ENCODE data around the gene TFAM.
"Not testable (repeated sequence)": the region's sequence is repeated elsewhere in the genome, so short reads cannot be mapped to it uniquely, and the experiment has no call there.

The TFAM gene

GRCh38 chr10:58404001-58404400 lies 18.8 kb downstream of the TFAM start:
- Histone ChIP-seq H3K4me1 (ENCODE audit: control insufficient read depth, insufficient read depth, low read length) (no peaks in the 10 kb centered on the region), H3K9ac (ENCODE audit: low read length) (no peak overlapping the region), H3K27ac (ENCODE audit: low read depth, low read length) (no peak overlapping the region), H3K27me3 (ENCODE audit: control insufficient read depth, insufficient read depth, low read length) (no peaks in the 10 kb centered on the region), H3K9me3 (ENCODE audit: control insufficient read depth, insufficient read depth, low read depth, low read length) (no peaks in the 10 kb centered on the region), H3K4me3 (ENCODE audit: low read depth, low read length) (no peak overlapping the region), H3K36me3 (ENCODE audit: control insufficient read depth, insufficient read depth, low read length) (peaks cover 3% of the 10 kb centered on the region; the same call in 1 of the 2 replicates)

GRCh38 chr10:58409956-58410610 lies 24.9 kb downstream of the TFAM start:
- Histone ChIP-seq H3K27me3 (ENCODE audit: control insufficient read depth, insufficient read depth, low read length) (no peaks in the 10 kb centered on the region), H3K4me3 (ENCODE audit: low read depth, low read length) (no peak overlapping the region), H3K4me1 (ENCODE audit: control insufficient read depth, insufficient read depth, low read length) (peaks cover 5% of the 10 kb centered on the region), H3K9me3 (ENCODE audit: control insufficient read depth, insufficient read depth, low read depth, low read length) (no peaks in the 10 kb centered on the region), H3K36me3 (ENCODE audit: control insufficient read depth, insufficient read depth, low read length) (no peaks in the 10 kb centered on the region), H3K9ac (ENCODE audit: low read length) (no peak overlapping the region), H3K27ac (ENCODE audit: low read depth, low read length) (no peak overlapping the region)

GRCh38 chr10:58412502-58412961 lies 27.3 kb downstream of the TFAM start:
- Histone ChIP-seq H3K36me3 (ENCODE audit: control insufficient read depth, insufficient read depth, low read length) (no peaks in the 10 kb centered on the region), H3K9me3 (ENCODE audit: control insufficient read depth, insufficient read depth, low read depth, low read length) (no peaks in the 10 kb centered on the region), H3K9ac (ENCODE audit: low read length) (no peak overlapping the region), H3K4me1 (ENCODE audit: control insufficient read depth, insufficient read depth, low read length) (peaks cover 7% of the 10 kb centered on the region), H3K27ac (ENCODE audit: low read depth, low read length) (no peak overlapping the region), H3K27me3 (ENCODE audit: control insufficient read depth, insufficient read depth, low read length) (no peaks in the 10 kb centered on the region), H3K4me3 (ENCODE audit: low read depth, low read length) (no peak overlapping the region)

- H3K36me3 ChIP-seq (ENCODE audit: control insufficient read depth, insufficient read depth, low read length): no peaks in the 10 kb centered on the region
- H3K4me1 ChIP-seq (ENCODE audit: control insufficient read depth, insufficient read depth, low read length): peaks cover 7% of the 10 kb centered on the region
- H3K9me3 ChIP-seq (ENCODE audit: control insufficient read depth, insufficient read depth, low read depth, low read length): no peaks in the 10 kb centered on the region
- no peaks in the 10 kb centered on the region for H3K27me3 ChIP-seq (ENCODE audit: control insufficient read depth, insufficient read depth, low read length)
- H3K27ac ChIP-seq (ENCODE audit: low read depth, low read length): no peak overlapping the region
- no peak overlapping the region for H3K4me3 ChIP-seq (ENCODE audit: low read depth, low read length)
- H3K9ac ChIP-seq (ENCODE audit: low read length): no peak overlapping the region
Measured at GRCh38 chr10:58414270-58415041, 29.2 kb downstream of the TFAM start.

GRCh38 chr10:58415757-58416156 lies 30.5 kb downstream of the TFAM start:
- Histone ChIP-seq H3K36me3 (ENCODE audit: control insufficient read depth, insufficient read depth, low read length) (no peaks in the 10 kb centered on the region), H3K27ac (ENCODE audit: low read depth, low read length) (no peak overlapping the region), H3K27me3 (ENCODE audit: control insufficient read depth, insufficient read depth, low read length) (no peaks in the 10 kb centered on the region), H3K9me3 (ENCODE audit: control insufficient read depth, insufficient read depth, low read depth, low read length) (no peaks in the 10 kb centered on the region), H3K9ac (ENCODE audit: low read length) (no peak overlapping the region), H3K4me3 (ENCODE audit: low read depth, low read length) (no peak overlapping the region), H3K4me1 (ENCODE audit: control insufficient read depth, insufficient read depth, low read length) (peaks cover 7% of the 10 kb centered on the region)

- not testable (repeated sequence) for H3K27ac ChIP-seq (ENCODE audit: low read depth, low read length); H3K27me3 ChIP-seq (ENCODE audit: control insufficient read depth, insufficient read depth, low read length); H3K4me1 ChIP-seq (ENCODE audit: control insufficient read depth, insufficient read depth, low read length); H3K36me3 ChIP-seq (ENCODE audit: control insufficient read depth, insufficient read depth, low read length); H3K9me3 ChIP-seq (ENCODE audit: control insufficient read depth, insufficient read depth, low read depth, low read length); H3K4me3 ChIP-seq (ENCODE audit: low read depth, low read length); H3K9ac ChIP-seq (ENCODE audit: low read length)
Measured at GRCh38 chr10:58417902-58418301, 32.7 kb downstream of the TFAM start.

GRCh38 chr10:58424176-58424575 lies 39.0 kb downstream of the TFAM start:
- Histone ChIP-seq H3K36me3 (ENCODE audit: control insufficient read depth, insufficient read depth, low read length) (no peaks in the 10 kb centered on the region), H3K9me3 (ENCODE audit: control insufficient read depth, insufficient read depth, low read depth, low read length) (peaks cover 30% of the 10 kb centered on the region), H3K27me3 (ENCODE audit: control insufficient read depth, insufficient read depth, low read length) (no peaks in the 10 kb centered on the region), H3K4me1 (ENCODE audit: control insufficient read depth, insufficient read depth, low read length) (no peaks in the 10 kb centered on the region), H3K4me3 (ENCODE audit: low read depth, low read length) (no peak overlapping the region), H3K9ac (ENCODE audit: low read length) (no peak overlapping the region), H3K27ac (ENCODE audit: low read depth, low read length) (no peak overlapping the region)

- not testable (repeated sequence) for H3K36me3 ChIP-seq (ENCODE audit: control insufficient read depth, insufficient read depth, low read length); H3K27me3 ChIP-seq (ENCODE audit: control insufficient read depth, insufficient read depth, low read length); H3K4me3 ChIP-seq (ENCODE audit: low read depth, low read length); H3K4me1 ChIP-seq (ENCODE audit: control insufficient read depth, insufficient read depth, low read length); H3K27ac ChIP-seq (ENCODE audit: low read depth, low read length); H3K9ac ChIP-seq (ENCODE audit: low read length)
- H3K9me3 ChIP-seq (ENCODE audit: control insufficient read depth, insufficient read depth, low read depth, low read length): peaks cover 26% of the 10 kb centered on the region
Measured at GRCh38 chr10:58428436-58428835, 43.2 kb downstream of the TFAM start.

- H3K36me3 ChIP-seq (ENCODE audit: control insufficient read depth, insufficient read depth, low read length): no peaks in the 10 kb centered on the region
- no peak overlapping the region for H3K27ac ChIP-seq (ENCODE audit: low read depth, low read length)
- no peak overlapping the region for H3K9ac ChIP-seq (ENCODE audit: low read length)
- H3K4me3 ChIP-seq (ENCODE audit: low read depth, low read length): no peak overlapping the region
- 0 out of 2 replicates have a peak, but pooled peaks cover 3% of the 10 kb centered on the region for H3K9me3 ChIP-seq (ENCODE audit: control insufficient read depth, insufficient read depth, low read depth, low read length)
- H3K27me3 ChIP-seq (ENCODE audit: control insufficient read depth, insufficient read depth, low read length): no peaks in the 10 kb centered on the region
- peaks cover 14% of the 10 kb centered on the region for H3K4me1 ChIP-seq (ENCODE audit: control insufficient read depth, insufficient read depth, low read length)
Measured at GRCh38 chr10:58431903-58432302, 46.7 kb downstream of the TFAM start.

- no peak overlapping the region for H3K27ac ChIP-seq (ENCODE audit: low read depth, low read length)
- no peaks in the 10 kb centered on the region for H3K27me3 ChIP-seq (ENCODE audit: control insufficient read depth, insufficient read depth, low read length)
- no peak overlapping the region for H3K4me3 ChIP-seq (ENCODE audit: low read depth, low read length)
- H3K9ac ChIP-seq (ENCODE audit: low read length): no peak overlapping the region
- H3K36me3 ChIP-seq (ENCODE audit: control insufficient read depth, insufficient read depth, low read length): no peaks in the 10 kb centered on the region
- peaks cover 14% of the 10 kb centered on the region for H3K4me1 ChIP-seq (ENCODE audit: control insufficient read depth, insufficient read depth, low read length)
- H3K9me3 ChIP-seq (ENCODE audit: control insufficient read depth, insufficient read depth, low read depth, low read length): no peaks in the 10 kb centered on the region
Measured at GRCh38 chr10:58433066-58433465, 47.9 kb downstream of the TFAM start.

- Histone ChIP-seq H3K4me3 (ENCODE audit: low read depth, low read length) (no peak overlapping the region), H3K9me3 (ENCODE audit: control insufficient read depth, insufficient read depth, low read depth, low read length) (no peaks in the 10 kb centered on the region), H3K4me1 (ENCODE audit: control insufficient read depth, insufficient read depth, low read length) (peaks cover 14% of the 10 kb centered on the region), H3K27me3 (ENCODE audit: control insufficient read depth, insufficient read depth, low read length) (no peaks in the 10 kb centered on the region), H3K36me3 (ENCODE audit: control insufficient read depth, insufficient read depth, low read length) (no peaks in the 10 kb centered on the region), H3K9ac (ENCODE audit: low read length) (no peak overlapping the region), H3K27ac (ENCODE audit: low read depth, low read length) (no peak overlapping the region)
Measured at GRCh38 chr10:58433571-58433970, 48.4 kb downstream of the TFAM start.

Data from HUES6 (cell line).